Kasumi-1 (cell line): ENCODE measurements around the gene C3orf49.

Experiments
- DNase-seq, 2 experiments: peaks; one replicate each; lab custom pipeline; 2025; lab: John Stamatoyannopoulos, UW

C3orf49 gene

DNA sequence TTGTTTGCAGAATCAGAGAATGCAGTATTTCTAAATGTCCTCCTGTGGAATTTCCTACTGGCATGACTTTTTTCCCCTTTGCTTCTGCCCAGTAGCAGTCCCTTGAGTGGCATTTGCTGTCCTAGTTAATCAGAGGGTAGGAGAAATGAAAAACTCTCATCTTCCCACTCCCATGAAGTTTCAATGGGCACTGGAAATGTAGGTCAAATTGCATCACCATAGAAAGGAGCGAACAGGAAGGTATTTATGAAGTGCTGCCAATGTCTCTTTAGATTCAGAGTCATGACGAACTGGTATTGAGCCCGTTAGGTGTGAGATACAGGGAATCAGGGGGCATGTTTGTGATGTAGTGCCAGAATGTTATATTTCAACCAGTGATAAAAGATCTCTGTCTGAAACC is 67.8 kb downstream of the C3orf49 start:
- DNase-seq = no peak

DNA sequence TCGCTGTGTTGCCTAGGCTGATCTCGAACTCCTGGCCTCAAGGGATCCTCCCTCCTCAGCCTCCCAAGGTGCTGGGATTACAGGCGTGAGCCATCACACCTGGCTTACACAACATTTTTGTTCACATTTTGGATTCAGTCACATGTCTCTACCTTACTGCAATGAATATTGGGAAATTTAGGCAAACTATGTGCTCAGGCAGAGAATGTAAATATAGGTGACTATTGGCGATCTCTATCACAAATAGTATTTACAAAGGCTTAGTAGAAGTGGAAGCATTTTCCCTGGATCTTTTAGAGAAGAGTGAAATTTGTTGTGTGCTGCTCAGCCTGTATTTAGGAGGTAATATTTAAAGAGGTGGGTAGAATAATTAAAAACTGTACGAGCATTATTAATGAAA is 72.4 kb downstream of the C3orf49 start:
- DNase-seq = no peak

- no peak for DNase-seq
Observed at GRCh38 chr3:63892773-63893352, 73.8 kb downstream of the C3orf49 start.

DNA sequence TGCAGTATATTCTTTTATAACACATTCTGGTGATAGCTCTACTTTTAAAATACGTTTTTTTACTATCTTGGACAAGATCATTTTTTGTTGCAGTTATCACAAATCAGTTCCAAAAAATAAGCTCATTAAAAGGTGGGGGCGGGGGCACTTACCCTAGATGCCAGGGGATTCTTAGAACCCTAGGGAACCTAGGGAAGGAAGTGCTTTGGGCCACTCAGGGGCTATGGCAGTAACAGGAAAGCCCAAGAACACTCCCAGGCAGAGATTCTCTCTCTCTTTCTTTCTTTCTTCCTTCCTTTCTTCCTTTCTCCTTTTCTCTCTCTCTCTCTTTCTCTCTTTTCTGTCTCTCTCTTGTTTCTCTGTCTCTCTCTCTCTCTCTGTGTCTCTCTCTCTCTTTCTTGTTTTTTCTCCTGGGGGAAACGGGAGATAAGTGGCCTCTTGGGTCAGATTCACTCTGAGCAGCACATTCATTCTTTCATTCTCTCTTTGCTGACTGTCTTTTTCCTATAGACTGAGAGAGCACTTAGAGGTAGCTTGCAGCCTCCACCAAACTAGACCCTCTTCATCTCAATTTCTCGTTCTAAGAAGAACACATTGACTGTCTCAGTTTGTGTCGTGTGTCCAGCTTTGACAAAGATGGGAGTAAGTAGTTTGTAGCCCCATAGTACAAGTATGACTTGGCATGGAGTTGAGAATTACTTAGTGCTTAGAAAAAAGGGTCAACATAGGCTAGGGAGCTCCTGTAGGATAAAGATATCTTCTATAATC is 76.5 kb downstream of the C3orf49 start:
- no peak for DNase-seq

- DNase-seq = no peak
Observed at GRCh38 chr3:63896332-63897030, 77.4 kb downstream of the C3orf49 start.
